Endometrial microvascular endothelial cells (primary cell): ENCODE measurements around the gene HOXB1. TPM values are rescaled to one million over a fixed set of nuclear protein-coding genes. Genes with fewer than 3 reads are reported as not detected.
"Not testable (repeated sequence)": the region's sequence is repeated elsewhere in the genome, so short reads cannot be mapped to it uniquely, and the experiment has no call there.

Experiments
- in situ Hi-C: cut with HindIII; loops from 2 replicates; pipeline ENCODE4 v1.10.0; 2017; ENCODE audit warnings: low sequenced_read_pairs, low pct_unique_long_range_greater_than_20kb; ENCODE audit errors: inconsistent ontology term
- total RNA-seq: library from RNA; depleted of rRNA; stranded (reverse); fragments of >200 nt; gene quantifications from one replicate; pipeline ENCODE4 v1.2.3, GENCODE V29; 2015; ENCODE audit errors: inconsistent ontology term

The HOXB1 gene
- total RNA-seq, 1 donor from 2014 or later, result not detected

DNA sequence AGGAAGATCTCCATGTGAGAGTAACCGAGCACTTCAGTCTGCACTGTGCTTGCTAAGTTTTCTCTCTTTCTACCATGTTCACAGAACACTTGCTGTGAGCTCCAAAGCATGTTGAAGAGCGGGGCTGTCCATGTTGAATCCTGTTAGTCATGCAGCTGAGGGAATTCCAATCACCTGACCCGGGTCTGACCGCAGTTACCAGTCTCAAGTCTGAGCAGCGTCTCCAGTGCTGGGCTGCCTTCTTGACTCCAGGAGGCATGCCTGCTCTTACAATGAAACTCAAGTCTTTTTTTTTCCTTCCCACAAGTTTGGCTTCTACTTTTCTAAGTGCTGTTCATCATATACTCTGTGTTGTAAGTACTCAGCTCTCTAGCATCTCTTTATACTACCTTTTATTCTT lies 44.3 kb downstream of the HOXB1 start:
- in situ Hi-C loops, result no loop called here

DNA sequence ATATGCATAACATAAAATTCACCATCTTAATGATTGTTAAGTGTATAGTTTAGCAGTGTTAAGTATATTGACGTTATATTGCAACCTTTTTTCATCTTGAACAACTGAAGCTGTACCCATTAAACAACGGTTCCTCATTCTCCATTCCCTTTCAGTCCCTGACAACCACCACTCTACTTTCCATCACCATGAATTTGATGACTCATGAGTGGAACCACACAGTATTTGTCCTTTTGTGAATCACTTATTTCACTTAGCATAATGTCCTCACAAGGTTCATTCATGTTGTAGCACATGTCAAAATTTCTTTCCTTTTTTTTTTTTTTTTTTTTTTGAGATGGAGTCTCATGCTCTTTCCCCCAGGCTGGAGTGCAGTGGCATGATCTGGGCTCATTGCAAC lies 46.0 kb downstream of the HOXB1 start:
- in situ Hi-C loops, result no loop called here

- in situ Hi-C loops, result no loop called here
Observed at GRCh38 chr17:48484256-48484655, 46.6 kb downstream of the HOXB1 start.

- in situ Hi-C loops, result no loop called here
Observed at GRCh38 chr17:48483471-48484131, 47.2 kb downstream of the HOXB1 start.

DNA sequence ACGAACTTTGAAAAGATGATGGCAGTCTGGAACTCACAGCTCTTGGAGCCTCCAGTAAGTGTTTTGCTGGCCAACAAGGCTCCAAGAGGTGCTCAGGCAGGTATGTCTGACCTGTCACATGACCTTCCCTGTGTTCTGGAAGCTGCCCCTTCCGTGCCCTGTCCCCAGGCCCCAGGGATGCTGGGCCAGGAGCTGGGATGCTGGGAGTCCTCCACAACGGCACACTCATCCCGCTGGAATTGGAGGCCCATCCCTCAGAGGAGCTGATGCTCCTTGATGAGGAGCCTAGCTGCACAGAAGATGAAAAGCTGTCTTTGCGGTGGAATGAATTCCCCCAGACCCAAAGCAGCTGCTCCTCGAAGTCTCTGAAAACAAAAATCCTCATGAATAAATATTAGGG lies 47.8 kb downstream of the HOXB1 start:
- in situ Hi-C loops, result no loop called here

DNA sequence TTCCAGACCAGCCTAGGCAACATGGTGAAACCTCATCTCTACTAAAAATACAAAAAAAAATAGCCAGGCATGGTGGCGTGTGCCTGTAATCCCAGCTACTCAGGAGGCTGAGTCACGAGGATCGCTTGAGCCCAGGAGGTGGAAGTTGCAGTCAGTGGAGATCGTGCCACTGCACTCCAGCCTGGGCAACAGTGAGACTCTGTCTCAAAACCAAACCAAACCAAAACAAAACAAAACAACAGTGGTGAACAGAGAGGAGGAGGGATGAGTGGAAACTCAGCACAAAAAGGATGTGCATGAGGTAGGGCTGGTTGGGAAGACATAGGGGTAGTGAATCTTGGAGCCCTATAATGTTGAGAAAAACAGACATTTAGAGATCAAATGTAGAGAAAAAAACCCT lies 48.5 kb downstream of the HOXB1 start:
- in situ Hi-C loops, result not testable (repeated sequence)

DNA sequence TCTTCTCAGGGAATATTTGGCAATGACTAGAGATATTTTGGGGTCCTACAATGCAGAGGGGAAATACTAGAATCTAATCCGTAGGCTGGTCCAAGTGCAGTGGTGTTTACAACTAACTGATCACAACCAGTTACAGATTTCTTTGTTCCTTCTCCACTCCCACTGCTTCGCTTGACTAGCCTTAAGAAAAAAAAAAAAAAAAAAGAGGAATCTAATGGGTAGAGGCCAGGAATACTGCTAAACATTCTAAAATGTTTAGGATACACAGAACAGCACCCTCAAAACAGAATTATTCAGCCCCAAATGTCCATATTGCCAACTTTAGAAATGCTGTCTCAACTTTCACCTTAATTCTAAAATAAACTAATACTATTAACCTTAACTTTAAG lies 51.8 kb downstream of the HOXB1 start:
- in situ Hi-C loops, result no loop called here

Other genes starting within 250 kb of the HOXB1 start
- gene SKAP1, start 100.8 kb downstream of the HOXB1 start, total RNA-seq, result not detected
- gene HOXB2, start 14.1 kb upstream of the HOXB1 start, total RNA-seq, result 10.5 TPM
- gene HOXB4, start 47.3 kb upstream of the HOXB1 start, total RNA-seq, result 1.9 TPM
- 5.7 TPM for gene HOXB3, start 59.2 kb upstream of the HOXB1 start, total RNA-seq
- gene HOXB5, start 62.8 kb upstream of the HOXB1 start, total RNA-seq, result 1.2 TPM
- gene HOXB6, start 74.0 kb upstream of the HOXB1 start, total RNA-seq, result 26.3 TPM
- 28.6 TPM for gene HOXB7, start 80.0 kb upstream of the HOXB1 start, total RNA-seq
- gene HOXB8, start 84.3 kb upstream of the HOXB1 start, total RNA-seq, result 22.5 TPM
- gene HOXB9, start 95.3 kb upstream of the HOXB1 start, total RNA-seq, result 6.8 TPM
- not detected for gene PRAC1, start 191.5 kb upstream of the HOXB1 start, total RNA-seq
- gene PRAC2, start 192.2 kb upstream of the HOXB1 start, total RNA-seq, result not detected
- not detected for gene HOXB13, start 197.7 kb upstream of the HOXB1 start, total RNA-seq